Activated CD4-positive, alpha-beta T cell treated with anti-CD3 and anti-CD28 coated beads for 4 hours (primary cell): ENCODE data around the gene COPG1.

Source experiments
- DNase-seq, 2 donors: peaks; one replicate each; pipeline ENCODE4 v3.0.0-alpha.2; 2020

Gene COPG1

DNA sequence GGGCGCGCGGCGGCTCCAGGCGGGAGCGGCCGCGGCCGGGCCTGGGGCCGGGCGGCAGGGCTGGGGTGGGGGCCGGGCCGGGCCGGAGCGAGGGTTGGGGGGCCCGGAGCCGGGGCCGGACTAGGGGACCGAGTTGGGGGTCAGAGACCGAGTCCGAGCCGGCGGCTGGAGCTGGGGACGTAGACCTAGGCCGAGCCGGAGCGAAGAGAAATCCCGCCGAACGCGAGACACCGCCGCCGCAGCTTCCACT lies 66.5 kb downstream of the COPG1 start:
- DNase-seq = no peak

DNA sequence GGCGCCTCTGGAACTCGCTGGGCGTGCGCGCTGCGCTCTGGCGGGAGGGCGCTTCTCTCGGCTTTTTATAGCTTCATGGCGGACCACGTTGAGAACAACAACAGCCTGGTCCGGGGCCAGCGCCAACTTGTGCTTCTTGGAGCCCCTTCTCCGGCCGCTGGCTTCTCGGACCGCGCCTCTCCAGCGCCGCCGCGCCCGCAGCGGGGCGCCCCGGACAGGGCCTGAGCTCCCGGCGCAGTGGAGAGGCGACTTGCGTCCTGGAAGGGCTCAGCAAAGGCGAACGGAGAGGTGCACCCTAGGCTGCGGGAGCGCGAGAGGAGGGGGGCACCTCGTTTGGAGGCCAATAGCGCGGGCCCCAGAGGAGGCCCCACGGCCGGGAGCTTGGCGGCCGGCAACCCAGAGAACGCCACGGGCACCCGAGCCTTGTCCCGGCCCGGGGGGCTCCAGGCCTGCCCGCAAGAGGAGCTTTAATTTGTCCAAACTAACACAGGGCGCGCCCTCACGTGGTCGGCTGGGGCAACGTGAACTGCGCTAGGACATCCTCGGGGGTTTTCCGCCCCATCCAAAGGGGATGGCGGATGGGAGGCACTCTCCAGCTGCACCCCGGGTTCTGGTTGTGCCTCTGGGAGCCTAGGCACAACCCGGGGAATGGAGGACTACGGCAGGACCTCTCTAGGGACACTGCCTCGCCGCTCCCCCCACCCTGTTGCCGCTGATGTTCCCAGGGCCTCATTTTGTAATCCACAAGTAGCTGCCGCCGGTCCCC lies 67.0 kb downstream of the COPG1 start:
- DNase-seq = peak; percentile 86 to 96

DNA sequence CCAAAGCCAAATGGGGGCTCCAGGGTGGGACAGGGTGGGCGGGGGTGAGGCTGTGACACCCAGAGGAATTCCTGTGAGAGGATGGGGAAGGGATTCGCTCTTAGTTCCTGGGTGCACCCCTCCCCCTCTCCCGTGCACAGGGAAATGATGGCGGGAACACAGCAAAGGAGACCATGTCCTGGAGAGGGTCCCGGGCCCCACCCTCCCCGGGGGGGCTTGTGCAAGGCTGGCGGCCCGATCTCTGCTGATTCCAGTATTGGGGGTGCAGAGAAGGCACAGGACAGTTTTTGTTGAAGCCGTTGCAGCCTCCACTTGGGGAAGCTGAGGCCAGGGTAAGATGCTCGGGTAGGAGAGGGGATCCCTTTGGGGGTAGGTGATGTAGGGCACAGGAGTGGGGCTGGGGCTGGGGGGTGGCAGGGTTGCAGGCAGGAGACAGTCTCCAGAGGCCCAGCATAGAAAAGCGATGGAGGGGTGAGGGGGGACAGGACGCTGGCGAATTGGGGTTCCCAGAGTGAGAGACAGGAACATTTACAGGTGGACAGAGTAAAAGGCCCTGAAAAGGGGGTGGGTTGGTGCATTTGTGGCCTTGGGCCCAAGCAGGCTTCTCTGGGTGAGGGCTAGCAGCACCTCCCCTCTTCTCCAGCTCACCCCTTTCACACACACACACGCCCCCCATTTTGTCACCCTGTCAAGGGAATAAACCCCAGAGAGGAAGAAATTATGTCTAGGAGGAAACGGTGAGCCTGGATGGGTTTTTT lies 67.8 kb downstream of the COPG1 start:
- DNase-seq = no peak

DNA sequence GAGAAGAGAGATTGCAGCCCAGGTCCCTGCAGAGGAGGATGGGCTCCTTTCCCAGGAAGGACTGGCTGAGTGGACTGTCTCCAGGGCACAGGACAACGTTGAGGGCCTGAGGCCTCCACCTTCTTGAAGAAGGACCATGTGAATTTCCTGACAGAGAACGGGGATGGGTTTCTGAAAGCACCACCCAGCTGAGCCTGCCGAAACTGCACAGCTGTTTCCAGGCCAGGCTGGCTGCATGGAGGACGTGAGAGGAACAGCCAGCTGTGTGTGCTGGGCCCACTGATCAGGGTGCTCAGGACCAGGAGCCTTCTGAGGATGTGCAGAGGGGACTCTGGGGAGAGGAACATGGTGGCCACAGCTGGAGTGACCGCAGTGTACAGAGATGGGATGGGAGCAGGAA lies 68.4 kb downstream of the COPG1 start:
- DNase-seq = no peak

DNA sequence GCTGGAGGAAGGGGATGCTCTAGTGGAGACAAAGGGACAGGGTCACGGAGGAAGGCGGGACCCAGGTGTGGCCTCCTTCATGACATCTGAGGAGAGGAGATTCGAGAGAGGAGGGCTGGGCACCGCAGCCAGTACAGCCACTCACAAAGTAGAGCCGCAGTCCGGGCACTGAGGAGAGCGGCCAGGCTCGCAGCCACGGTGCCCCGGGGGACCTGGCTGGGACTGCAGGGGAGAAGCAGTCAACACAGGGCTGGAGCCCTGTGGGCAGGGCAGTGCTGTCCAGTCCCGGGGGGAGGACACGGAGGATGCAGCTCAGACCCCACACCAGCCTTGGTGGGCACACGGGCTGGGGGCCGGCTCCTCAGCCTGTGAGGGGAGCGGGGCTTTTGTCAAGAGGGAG lies 69.5 kb downstream of the COPG1 start:
- DNase-seq = no peak

DNA sequence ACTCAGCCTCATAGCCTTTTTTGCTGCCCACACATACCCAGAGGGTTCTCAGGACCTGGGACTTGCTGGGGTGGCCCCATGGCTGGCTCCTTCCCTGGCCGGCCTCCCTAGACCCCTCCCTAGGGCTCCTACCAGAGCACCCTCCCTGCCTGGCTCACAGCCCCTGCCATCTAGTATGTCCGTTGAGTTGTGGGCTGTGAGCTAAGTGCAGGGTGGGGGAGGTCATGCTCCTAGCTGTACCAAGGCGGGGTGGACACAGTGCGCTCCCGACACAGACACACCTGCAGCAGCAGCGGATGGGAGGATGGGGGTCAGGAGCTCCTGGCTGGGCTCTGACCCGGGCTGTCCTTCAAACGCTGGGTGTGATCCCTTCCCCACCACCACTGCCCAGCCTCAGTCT lies 70.9 kb downstream of the COPG1 start:
- no peak for DNase-seq

DNA sequence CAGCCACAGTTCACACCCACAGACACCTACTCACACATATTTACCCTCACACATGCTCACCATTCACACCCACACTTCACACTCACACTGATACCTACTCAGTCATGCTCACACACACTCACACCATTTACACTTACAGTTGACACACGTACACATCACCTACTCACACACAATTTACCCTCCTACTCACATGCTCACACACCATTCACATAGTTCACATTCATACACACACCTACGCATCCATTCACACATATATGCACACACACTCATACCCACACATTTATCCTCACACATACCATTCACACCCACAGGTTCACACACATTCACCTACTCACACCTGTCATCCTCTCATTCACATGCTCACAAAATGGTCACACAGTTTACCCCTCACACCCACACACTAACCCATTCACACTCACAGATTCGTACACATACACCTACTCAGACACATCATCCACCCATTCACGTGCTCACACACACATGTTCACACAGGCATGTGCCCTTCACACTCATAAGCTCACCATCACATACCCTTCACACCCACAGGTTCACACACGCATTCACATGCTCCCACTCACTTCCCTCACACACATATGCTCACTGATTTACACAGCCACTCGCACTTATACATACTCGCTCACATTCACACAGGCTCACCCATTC lies 71.5 kb downstream of the COPG1 start:
- DNase-seq = no peak

DNA sequence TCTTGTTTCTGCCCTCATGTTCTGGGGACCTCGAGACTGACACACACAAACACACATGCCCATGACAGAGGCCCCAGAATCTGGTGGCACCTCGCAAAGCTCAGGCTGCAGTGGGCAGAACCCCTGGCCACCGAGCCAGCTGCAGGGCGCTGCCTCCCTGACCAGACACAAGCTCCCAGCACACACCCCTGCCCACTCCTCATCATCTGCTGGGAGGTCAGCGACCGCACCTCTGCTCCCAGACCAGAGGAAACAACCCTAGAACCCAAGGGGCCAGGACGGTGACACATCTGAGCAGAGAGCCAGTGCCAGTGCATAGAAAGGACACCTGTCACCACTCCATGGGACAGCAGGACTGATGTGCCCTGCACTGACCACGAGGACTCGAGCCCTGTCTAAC lies 72.5 kb downstream of the COPG1 start:
- DNase-seq = no peak

DNA sequence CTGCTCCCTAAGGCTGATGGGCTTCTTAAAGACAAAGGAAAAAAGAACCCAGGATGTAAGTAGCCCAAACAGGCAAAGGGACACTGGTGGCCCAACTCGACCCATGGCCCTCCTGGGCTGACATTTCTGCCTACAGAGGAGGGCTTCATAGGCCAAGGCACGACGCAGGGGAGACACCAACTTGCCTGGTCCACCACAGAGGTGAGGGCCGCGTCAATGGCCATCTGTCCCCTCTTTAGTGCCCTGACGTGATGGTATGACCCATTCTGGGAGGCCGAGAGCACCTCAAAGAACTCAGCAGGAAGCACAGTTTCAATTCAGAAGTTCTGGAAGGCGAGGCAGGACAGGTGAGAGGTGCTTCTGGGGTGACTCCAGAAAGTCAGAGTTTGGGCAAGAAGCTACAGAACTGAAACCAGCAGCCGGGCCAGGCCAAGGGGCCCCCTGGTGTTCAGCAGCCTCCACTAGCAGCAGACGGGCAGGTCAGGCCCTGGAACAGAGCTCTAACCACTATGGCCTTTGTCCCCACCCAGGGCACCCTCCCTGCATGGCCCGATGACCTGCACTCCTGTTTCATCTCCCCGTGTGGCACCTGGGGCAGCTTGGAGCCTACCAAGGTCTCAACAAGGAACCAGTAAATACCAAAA lies 74.4 kb downstream of the COPG1 start:
- no peak for DNase-seq

DNA sequence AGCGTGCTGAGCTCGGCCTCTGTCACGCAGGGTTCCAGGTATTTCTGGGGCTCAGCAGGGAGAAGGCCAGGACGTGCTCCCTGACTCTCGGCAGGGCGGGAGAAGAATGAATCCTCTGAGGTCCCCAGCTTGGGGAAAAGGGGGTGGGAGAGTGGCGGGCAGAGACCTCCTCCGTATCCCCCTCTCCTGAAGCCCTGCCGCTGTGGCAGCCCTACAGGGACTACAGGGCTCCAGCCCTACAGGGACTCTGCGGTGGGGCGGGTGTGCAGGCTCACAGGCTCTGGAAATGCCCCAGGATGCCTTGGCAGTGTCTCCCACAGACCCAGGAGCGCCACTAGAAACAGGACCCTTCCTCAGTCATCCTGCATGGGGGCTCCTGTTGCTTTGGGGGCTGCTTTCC lies 75.4 kb downstream of the COPG1 start:
- no peak for DNase-seq

DNA sequence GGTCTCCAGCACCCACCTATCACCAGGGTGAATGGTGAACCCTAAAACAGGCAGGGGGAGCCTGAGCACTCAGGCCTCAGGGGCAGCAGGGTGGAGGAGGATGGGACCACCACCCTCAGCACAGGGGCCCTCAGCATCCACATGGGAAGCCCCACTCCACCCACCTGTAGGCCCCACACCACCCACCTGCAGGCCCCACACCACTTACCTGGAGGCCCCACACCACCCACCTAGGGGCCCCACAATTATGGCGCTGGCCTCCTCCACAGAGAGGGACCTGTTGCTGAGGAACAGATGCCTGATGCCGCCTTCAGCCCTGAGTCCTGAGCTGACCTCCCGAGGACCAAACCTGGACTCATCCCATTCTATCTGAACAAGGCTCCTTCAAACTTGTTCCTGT lies 76.0 kb downstream of the COPG1 start:
- DNase-seq = no peak

DNA sequence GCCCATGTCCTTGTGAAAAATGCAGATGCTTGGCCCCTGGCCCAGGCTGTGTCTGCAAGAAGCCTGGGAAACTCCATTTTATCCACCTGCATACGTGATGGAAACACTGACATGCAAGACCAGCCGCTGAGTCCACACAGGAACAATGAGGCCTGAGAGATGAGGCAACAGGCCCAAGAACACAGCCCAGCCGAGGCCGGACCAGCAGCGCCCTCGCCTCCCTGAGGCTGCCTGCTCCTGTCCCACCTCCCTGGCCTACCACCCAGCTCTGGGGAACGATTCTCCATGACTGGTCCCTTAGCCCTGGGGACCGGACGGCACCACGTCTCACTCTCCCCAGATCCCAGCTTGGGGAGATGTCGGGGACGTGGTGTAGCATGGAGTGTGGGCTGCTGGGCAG lies 76.7 kb downstream of the COPG1 start:
- no peak for DNase-seq

DNA sequence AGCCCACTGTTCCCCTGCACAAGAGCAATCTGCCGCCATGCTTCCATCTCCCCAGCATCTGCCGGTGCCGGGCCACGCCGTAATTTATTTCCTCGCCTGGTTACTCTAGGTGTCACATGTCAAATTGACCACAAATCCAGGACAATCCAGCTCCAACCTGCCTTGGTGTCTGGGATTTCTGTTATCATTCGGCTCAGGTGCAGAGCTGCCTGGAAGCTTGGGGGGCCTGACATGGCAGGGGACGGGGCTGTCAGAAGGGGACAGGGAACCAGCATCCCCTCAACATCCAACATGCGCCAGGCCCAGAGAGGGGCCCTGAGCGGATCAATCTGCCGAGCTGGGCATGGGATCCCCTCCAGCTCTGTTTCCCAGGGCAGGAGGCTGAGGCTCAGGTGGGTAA lies 77.2 kb downstream of the COPG1 start:
- no peak for DNase-seq
